Heart left ventricle (tissue), 13 donors: ENCODE results near the gene ARMH3.

Experiments used
- POLR2A ChIP-seq, 2 donors: fragments of 450-650 bp; IDR thresholded peaks; one replicate each; pipeline ENCODE4 v1.6.1; 2017; ENCODE audit warnings: antibody characterized with exemption in 2 of 2, mild to moderate bottlenecking in 2 of 2, moderate library complexity in 2 of 2
- TF ChIP-seq, protein P1 (sequence below), 12 donors: fragments of 200-600 bp; sonication (generic) in 4 of 12; IDR thresholded peaks; one replicate each; pipeline versions ENCODE4 v1.5.0 to v1.8.0; 2018 to 2022; ENCODE audit warnings: antibody characterized with exemption in 12 of 12, mild to moderate bottlenecking in 5 of 12
- donor health status: ischemic (EF 13 %, LVEDD 7.1; RV severe dilation, severe dysfunction).
- donor health status: DM: no; HTN: yes; CAD: no.
- donor health status: DM: no; HTN: no; CAD: no.
- donor health status: ischemic (EF 25% LVEDD 6.9; RV normal size, moderate dysfunction).
- donor health status: ischemic (EF 25% LVEDD 5.7; RV mildly dilated, moderate dysfunction).
- donor health status: ischemic (EF 35%, LVEDD 5.7; RV mildly dilated, moderate dysfunction).
- donor health status: nonischemic (EF 11% LVEDD 7.7; RV severe dilation, severe dysfunction).
- donor health status: DM: yes; HTN: yes; CAD: no.
- donor health status: PGD.
- donor health status: ischemic (EF 29% LVEDD 5.4; RV normal size, mild dysfunction).
- donor health status: nonischemic (EF 23%, LVEDD 6.1; RV moderate dilation, normal function).

DNA sequence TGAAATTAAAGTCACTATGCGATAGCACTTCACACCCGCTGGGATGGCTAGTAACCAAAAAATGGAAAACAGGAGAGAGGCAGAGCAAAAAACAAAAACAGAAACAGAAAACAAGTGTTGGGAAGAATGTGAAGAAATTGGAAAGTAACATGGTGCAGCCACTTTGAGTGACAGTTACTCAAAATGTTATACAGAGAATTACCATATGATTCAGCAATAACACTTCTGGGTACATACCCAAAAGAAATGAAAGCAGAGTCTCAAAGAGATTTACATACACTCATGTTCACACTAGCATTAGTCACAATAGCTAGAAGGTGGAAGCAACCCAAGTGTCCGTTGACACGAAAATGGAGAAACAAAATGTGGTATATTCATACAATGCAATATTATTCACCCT lies 123.8 kb downstream of the ARMH3 start:
- TF ChIP-seq, protein P1, sequence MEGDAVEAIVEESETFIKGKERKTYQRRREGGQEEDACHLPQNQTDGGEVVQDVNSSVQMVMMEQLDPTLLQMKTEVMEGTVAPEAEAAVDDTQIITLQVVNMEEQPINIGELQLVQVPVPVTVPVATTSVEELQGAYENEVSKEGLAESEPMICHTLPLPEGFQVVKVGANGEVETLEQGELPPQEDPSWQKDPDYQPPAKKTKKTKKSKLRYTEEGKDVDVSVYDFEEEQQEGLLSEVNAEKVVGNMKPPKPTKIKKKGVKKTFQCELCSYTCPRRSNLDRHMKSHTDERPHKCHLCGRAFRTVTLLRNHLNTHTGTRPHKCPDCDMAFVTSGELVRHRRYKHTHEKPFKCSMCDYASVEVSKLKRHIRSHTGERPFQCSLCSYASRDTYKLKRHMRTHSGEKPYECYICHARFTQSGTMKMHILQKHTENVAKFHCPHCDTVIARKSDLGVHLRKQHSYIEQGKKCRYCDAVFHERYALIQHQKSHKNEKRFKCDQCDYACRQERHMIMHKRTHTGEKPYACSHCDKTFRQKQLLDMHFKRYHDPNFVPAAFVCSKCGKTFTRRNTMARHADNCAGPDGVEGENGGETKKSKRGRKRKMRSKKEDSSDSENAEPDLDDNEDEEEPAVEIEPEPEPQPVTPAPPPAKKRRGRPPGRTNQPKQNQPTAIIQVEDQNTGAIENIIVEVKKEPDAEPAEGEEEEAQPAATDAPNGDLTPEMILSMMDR (IDR thresholded peaks at IDR 0.05) = no peak
- TF ChIP-seq POLR2A (IDR thresholded peaks at IDR 0.05) = no peak
